Naive B cell (primary cell): Measurements from ENCODE around the gene GCDH. TPM values are rescaled to one million over a fixed set of nuclear protein-coding genes. Genes with fewer than 3 reads are reported as not detected.

ENCODE experiments used
- ATAC-seq, 2 donors: fragments of 150-1000 bp; cut with Tn5 transposase; 2 replicates each; pipeline ENCODE4 v1.10.0; 2021; ENCODE audit warnings: low read depth in 2 of 2, mild to moderate bottlenecking in 2 of 2, moderate library complexity in 2 of 2
- DNase-seq: peaks from one replicate; pipeline ENCODE4 v3.0.0; 2022
- H3K27ac Mint-ChIP-seq, 6 donors: one replicate each; pipeline ENCODE4 v1.8.0; 2020 to 2022; ENCODE audit warnings: mild to moderate bottlenecking in 6 of 6, mixed read lengths in 6 of 6, moderate library complexity in 5 of 6, inconsistent platforms in 2 of 6
- H3K27me3 Mint-ChIP-seq, 3 donors: one replicate each; pipeline ENCODE4 v1.8.0; 2021 to 2022; ENCODE audit warnings: mixed read lengths in 3 of 3, mild to moderate bottlenecking in 1 of 3
- H3K36me3 Mint-ChIP-seq, 2 donors: one replicate each; pipeline ENCODE4 v1.8.0; 2020 to 2022; ENCODE audit warnings: mixed read lengths in 2 of 2, inconsistent platforms in 1 of 2, mild to moderate bottlenecking in 1 of 2
- H3K4me1 Mint-ChIP-seq, 3 donors: one replicate each; pipeline ENCODE4 v1.8.0; 2020 to 2022; ENCODE audit warnings: mixed read lengths in 3 of 3, inconsistent platforms in 1 of 3, mild to moderate bottlenecking in 1 of 3, moderate library complexity in 1 of 3
- H3K4me3 Mint-ChIP-seq, 8 donors: one replicate each; pipeline ENCODE4 v1.8.0; 2020 to 2022; ENCODE audit warnings: mild to moderate bottlenecking in 8 of 8, mixed read lengths in 8 of 8, moderate library complexity in 8 of 8, inconsistent platforms in 2 of 8
- H3K9me3 Mint-ChIP-seq, 7 donors: one replicate each; pipeline ENCODE4 v1.8.0; 2020 to 2022; ENCODE audit warnings: mixed read lengths in 7 of 7, mild to moderate bottlenecking in 5 of 7, inconsistent platforms in 2 of 7, moderate library complexity in 1 of 7
- polyA plus RNA-seq, 6 donors: library from polyadenylated mRNA; unstranded; fragments of 300-500 nt; fragmentation: Illumina TruSeq; gene quantifications; one replicate each; pipeline ENCODE4 v1.2.3, GENCODE V29; 2021; ENCODE audit warnings: low read depth in 6 of 6

GCDH gene
- polyA plus RNA-seq, 6 donors from 2014 or later: 7.8 to 16.3 (median 13.4) TPM

GRCh38 chr19:12932392-12933286, 41.7 kb downstream of the GCDH start:
- Mint-ChIP-seq H3K4me3 (peak overlapping the region; percentile 94 to 99 (median 97)), H3K27ac (peak overlapping the region; percentile 82 to 98 (median 95)), H3K4me1 (peaks cover 36 to 46% (median 38%) of the 10 kb centered on the region in 3 donors), H3K9me3 (no peaks in the 10 kb centered on the region), H3K27me3 (no peaks in the 10 kb centered on the region), H3K36me3 (peaks cover 0 to 4% of the 10 kb centered on the region in 2 donors)
- ATAC-seq: no peak
- DNase-seq: peak; percentile 51

- H3K27me3 Mint-ChIP-seq: no peaks in the 10 kb centered on the region
- ATAC-seq (peak; percentile 56), DNase-seq (peak; percentile 86)
- H3K4me3 Mint-ChIP-seq: peak within 1 kb of the TSS; percentile 94 to 99 (median 97)
- no peaks in the 10 kb centered on the region for H3K9me3 Mint-ChIP-seq
- peaks cover 42 to 52% (median 43%) of the 10 kb centered on the region in 3 donors for H3K4me1 Mint-ChIP-seq
- H3K36me3 Mint-ChIP-seq: peaks cover 0 to 4% of the 10 kb centered on the region in 2 donors
- H3K27ac Mint-ChIP-seq: peak within 1 kb of the TSS; percentile 90 to 98 (median 96)
Observed at GRCh38 chr19:12933287-12934072, 42.5 kb downstream of the GCDH start, which contains the start of gene FARSA. TSS of gene FARSA (minus strand) at chr19:12933711. CDS start at chr19:12933696, 15 bp downstream.

DNA sequence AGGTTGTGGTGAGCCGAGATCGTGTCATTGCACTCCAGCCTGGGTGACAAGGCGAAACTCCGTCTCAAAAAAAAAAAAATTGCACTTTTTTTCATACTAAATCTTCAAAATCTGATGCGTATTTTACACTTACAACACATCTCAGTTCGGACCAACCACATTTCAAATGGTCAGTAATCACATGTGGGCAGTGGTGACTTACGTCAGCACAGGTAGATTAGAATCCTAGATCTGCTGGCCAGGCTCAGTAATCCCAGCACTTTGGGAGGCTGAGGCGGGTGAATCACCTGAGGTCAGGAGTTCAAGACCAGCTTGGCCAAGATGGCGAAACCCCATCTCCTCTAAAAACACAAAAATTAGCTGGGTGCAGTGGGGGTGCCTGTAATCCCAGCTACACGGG, 44.1 kb downstream of the GCDH start:
- peak overlapping the region in 3 of 8 donors; percentile 45 to 80 (median 59) for H3K4me3 Mint-ChIP-seq
- ATAC-seq (no peak), DNase-seq (no peak)
- H3K36me3 Mint-ChIP-seq: peaks cover 5 to 7% of the 10 kb centered on the region in 2 donors
- no peaks in the 10 kb centered on the region for H3K27me3 Mint-ChIP-seq
- H3K4me1 Mint-ChIP-seq: peaks cover 51 to 66% (median 58%) of the 10 kb centered on the region in 3 donors
- no peak overlapping the region for H3K27ac Mint-ChIP-seq
- H3K9me3 Mint-ChIP-seq: no peaks in the 10 kb centered on the region

- H3K9me3 Mint-ChIP-seq: no peaks in the 10 kb centered on the region
- ATAC-seq: no peak
- peak overlapping the region in 7 of 8 donors; percentile 7 to 98 (median 65) for H3K4me3 Mint-ChIP-seq
- no peaks in the 10 kb centered on the region for H3K27me3 Mint-ChIP-seq
- no peak for DNase-seq
- H3K4me1 Mint-ChIP-seq: peaks cover 58 to 66% (median 64%) of the 10 kb centered on the region in 3 donors
- peak overlapping the region in 3 of 6 donors; percentile 14 to 70 (median 50) for H3K27ac Mint-ChIP-seq
- peaks cover 5 to 12% of the 10 kb centered on the region in 2 donors for H3K36me3 Mint-ChIP-seq
Observed at GRCh38 chr19:12936582-12936981, 45.6 kb downstream of the GCDH start.

- ATAC-seq (no peak), DNase-seq (no peak)
- no peaks in the 10 kb centered on the region for H3K27me3 Mint-ChIP-seq
- peak overlapping the region; percentile 92 to 99 (median 98) for H3K27ac Mint-ChIP-seq
- no peaks in the 10 kb centered on the region for H3K9me3 Mint-ChIP-seq
- peaks cover 5 to 12% of the 10 kb centered on the region in 2 donors for H3K36me3 Mint-ChIP-seq
- peaks cover 53 to 68% (median 66%) of the 10 kb centered on the region in 3 donors for H3K4me1 Mint-ChIP-seq
- peak overlapping the region; percentile 90 to 99 (median 98) for H3K4me3 Mint-ChIP-seq
Observed at GRCh38 chr19:12937093-12937926, 46.4 kb downstream of the GCDH start.

DNA sequence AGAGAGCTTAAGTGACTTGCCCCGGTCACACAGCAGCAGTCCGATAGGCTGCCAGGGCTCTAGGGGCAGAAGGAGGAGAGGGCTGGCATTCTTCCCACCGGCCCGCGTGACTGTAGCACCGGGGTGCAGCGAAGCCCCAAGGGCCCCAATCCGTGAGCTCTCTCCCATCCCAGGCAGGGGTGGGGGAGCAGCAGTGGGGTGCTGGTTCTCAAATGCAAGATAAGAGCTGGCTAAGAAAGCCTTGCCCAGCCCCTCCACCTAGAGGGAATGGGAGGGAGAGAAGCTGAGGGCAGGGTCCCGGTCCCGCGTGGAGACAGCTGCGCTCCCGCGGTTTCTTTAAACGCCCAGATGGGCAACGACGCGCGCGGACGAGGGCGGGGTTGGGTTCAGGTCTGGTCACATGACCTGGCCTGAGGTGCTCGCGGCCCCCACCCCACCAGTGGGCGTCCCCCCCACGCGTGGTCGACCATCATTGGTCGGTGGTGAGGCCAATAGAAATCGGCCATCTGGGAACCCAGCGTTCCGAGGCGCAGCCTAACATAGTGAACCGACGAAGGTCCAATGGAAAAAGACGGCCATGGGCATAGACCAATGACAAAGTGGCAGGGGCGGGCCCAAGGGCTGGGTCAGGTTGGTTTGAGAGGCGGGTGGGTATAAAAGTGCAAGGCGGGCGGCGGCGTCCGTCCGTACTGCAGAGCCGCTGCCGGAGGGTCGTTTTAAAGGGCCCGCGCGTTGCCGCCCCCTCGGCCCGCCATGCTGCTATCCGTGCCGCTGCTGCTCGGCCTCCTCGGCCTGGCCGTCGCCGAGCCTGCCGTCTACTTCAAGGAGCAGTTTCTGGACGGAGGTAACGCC, 47.2 kb downstream of the GCDH start, which contains the start of gene CALR:
TSS of gene CALR (plus strand) at position 683 of the 852 bp plus-strand sequence. CDS start at position 754, 71 bp downstream.
- Mint-ChIP-seq H3K9me3 (no peaks in the 10 kb centered on the region), H3K4me3 (peak within 1 kb of the TSS; percentile 90 to 99 (median 98)), H3K27ac (peak within 1 kb of the TSS; percentile 97 to 99 (median 98)), H3K4me1 (peaks cover 44 to 68% (median 63%) of the 10 kb centered on the region in 3 donors), H3K36me3 (peaks cover 5 to 12% of the 10 kb centered on the region in 2 donors), H3K27me3 (no peaks in the 10 kb centered on the region)
- DNase-seq: peak; percentile 99
- ATAC-seq: peak; percentile 86 to 87

- Mint-ChIP-seq H3K4me1 (peaks cover 46 to 68% (median 63%) of the 10 kb centered on the region in 3 donors), H3K9me3 (no peaks in the 10 kb centered on the region), H3K27ac (peak overlapping the region; percentile 97 to 99 (median 98)), H3K36me3 (peaks cover 14 to 17% of the 10 kb centered on the region in 2 donors), H3K27me3 (no peaks in the 10 kb centered on the region), H3K4me3 (peak overlapping the region; percentile 90 to 99 (median 98))
- ATAC-seq (peak; percentile 9 to 13), DNase-seq (peak; percentile 61)
Observed at GRCh38 chr19:12938779-12939601, 48.0 kb downstream of the GCDH start.

- Mint-ChIP-seq H3K27me3 (no peaks in the 10 kb centered on the region), H3K27ac (peak overlapping the region in 5 of 6 donors; percentile 27 to 99 (median 97)), H3K4me1 (peaks cover 48 to 72% (median 65%) of the 10 kb centered on the region in 3 donors), H3K4me3 (peak overlapping the region; percentile 90 to 99 (median 98)), H3K9me3 (no peaks in the 10 kb centered on the region), H3K36me3 (peaks cover 17 to 18% of the 10 kb centered on the region in 2 donors)
- ATAC-seq (no peak), DNase-seq (no peak)
Observed at GRCh38 chr19:12939975-12940423, 49.0 kb downstream of the GCDH start.

DNA sequence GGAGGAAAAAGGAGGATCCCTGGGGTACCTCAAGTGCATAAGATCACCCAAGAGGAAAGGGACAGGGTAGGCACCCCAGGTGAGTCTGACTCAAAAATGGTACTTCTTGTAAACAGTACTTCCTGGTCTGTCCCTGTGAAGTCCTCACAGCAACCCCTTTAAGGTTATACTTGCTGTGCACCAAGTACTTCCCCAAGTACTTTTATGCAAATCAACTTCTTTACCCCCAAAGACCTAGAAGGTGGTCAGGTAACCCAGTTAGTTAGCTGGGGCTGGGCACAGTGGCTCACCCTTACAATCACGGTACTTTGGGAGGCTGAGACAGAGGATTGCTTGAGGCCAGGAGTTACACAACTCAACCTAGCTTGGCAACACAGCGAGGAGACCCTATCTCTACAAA, 49.9 kb downstream of the GCDH start:
- ATAC-seq (no peak), DNase-seq (no peak)
- peaks cover 17 to 18% of the 10 kb centered on the region in 2 donors for H3K36me3 Mint-ChIP-seq
- H3K4me3 Mint-ChIP-seq: peak overlapping the region; percentile 62 to 98 (median 86)
- H3K27ac Mint-ChIP-seq: peak overlapping the region in 5 of 6 donors; percentile 21 to 97 (median 82)
- H3K27me3 Mint-ChIP-seq: no peaks in the 10 kb centered on the region
- peaks cover 55 to 81% (median 70%) of the 10 kb centered on the region in 3 donors for H3K4me1 Mint-ChIP-seq
- H3K9me3 Mint-ChIP-seq: peaks cover 0 to 3% (median 0%) of the 10 kb centered on the region in 7 donors

GRCh38 chr19:12943437-12944044, 52.6 kb downstream of the GCDH start:
- H3K27me3 Mint-ChIP-seq: no peaks in the 10 kb centered on the region
- peak overlapping the region; percentile 49 to 98 (median 76) for H3K27ac Mint-ChIP-seq
- peak overlapping the region in 3 of 8 donors; percentile 57 to 94 (median 76) for H3K4me3 Mint-ChIP-seq
- DNase-seq (no peak), ATAC-seq (no peak)
- peaks cover 39 to 82% (median 63%) of the 10 kb centered on the region in 3 donors for H3K4me1 Mint-ChIP-seq
- peaks cover 0 to 3% (median 0%) of the 10 kb centered on the region in 7 donors for H3K9me3 Mint-ChIP-seq
- H3K36me3 Mint-ChIP-seq: peaks cover 17 to 18% of the 10 kb centered on the region in 2 donors
